Fibroblast of villous mesenchyme (primary cell): ENCODE measurements around the gene ANO4. TPM values are rescaled to one million over a fixed set of nuclear protein-coding genes. Genes with fewer than 3 reads are reported as not detected.

Source experiments
- DNase-seq: peaks from one replicate; pipeline ENCODE4 v3.0.0-alpha.2; 2010; ENCODE audit warnings: low read depth
- H3K4me3 ChIP-seq: 2 replicates; pipeline ENCODE4 v1.5.1; 2011; ENCODE audit warnings: low read depth, mild to moderate bottlenecking, low read length
- CTCF ChIP-seq: IDR thresholded peaks from 2 replicates; pipeline ENCODE4 v1.5.1; 2012; ENCODE audit warnings: low read depth, mild to moderate bottlenecking, low read length; ENCODE audit not compliant: insufficient read depth
- total RNA-seq: library from RNA; depleted of rRNA; stranded (reverse); fragments of >200 nt; gene quantifications from 2 replicates; pipeline ENCODE4 v1.2.3, GENCODE V29; 2012

ANO4 gene
- total RNA-seq, 1 donor: 13.8 TPM

GRCh38 chr12:101107032-101107763 is 312.6 kb downstream of the ANO4 start:
- DNase-seq: no peak
- no peak for TF ChIP-seq CTCF
- H3K4me3 ChIP-seq: no peak overlapping the region

GRCh38 chr12:101108130-101108529 is 313.6 kb downstream of the ANO4 start:
- DNase-seq: no peak

GRCh38 chr12:101110866-101111265 is 316.3 kb downstream of the ANO4 start:
- TF ChIP-seq CTCF: no peak
- H3K4me3 ChIP-seq: no peak overlapping the region
- no peak for DNase-seq

More at GRCh38 chr12:101108130-101108529, 313.6 kb downstream of the ANO4 start:
- no peak overlapping the region for H3K4me3 ChIP-seq
- TF ChIP-seq CTCF: no peak

- TF ChIP-seq CTCF: no peak
- DNase-seq: no peak
- no peak overlapping the region for H3K4me3 ChIP-seq
These were observed 316.9 kb downstream of the ANO4 start for GRCh38 chr12:101111441-101111840.

GRCh38 chr12:101115326-101115725 is 320.8 kb downstream of the ANO4 start:
- no peak for TF ChIP-seq CTCF
- DNase-seq: no peak
- no peak overlapping the region for H3K4me3 ChIP-seq

- no peak for TF ChIP-seq CTCF
- no peak for DNase-seq
- H3K4me3 ChIP-seq: no peak overlapping the region
These were observed 322.3 kb downstream of the ANO4 start for GRCh38 chr12:101116911-101117310.

GRCh38 chr12:101117842-101118241 is 323.3 kb downstream of the ANO4 start:
- DNase-seq: no peak
- no peak for TF ChIP-seq CTCF
- no peak overlapping the region for H3K4me3 ChIP-seq
